ENCODE results near the gene FKBP6. TPM values are rescaled to one million over a fixed set of nuclear protein-coding genes. Genes with fewer than 3 reads are reported as not detected.
"Not testable (repeated sequence)": the region's sequence is repeated elsewhere in the genome, so short reads cannot be mapped to it uniquely, and the experiment has no call there.

Gene FKBP6
- total and polyA plus RNA-seq, 2 donors (not counting 1 experiment from before 2014, with no cell fraction given), result not detected

GRCh38 chr7:73303546-73303945 lies 24.4 kb upstream of the FKBP6 start:
- no peaks in the 10 kb centered on the region for H3K4me1 ChIP-seq (ENCODE audit: control insufficient read depth, extremely low read depth, insufficient read depth, low read length)
- H3K4me2 ChIP-seq (ENCODE audit: extremely low read depth, insufficient read depth, low read length), result no peak overlapping the region
- no peaks in the 10 kb centered on the region for H3K27me3 ChIP-seq (ENCODE audit: control insufficient read depth, insufficient read depth, low read length)
- no peak for TF ChIP-seq EZH2 (IDR thresholded peaks at IDR 0.05; ENCODE audit: low read length, missing control alignments)
- TF ChIP-seq, protein P1, sequence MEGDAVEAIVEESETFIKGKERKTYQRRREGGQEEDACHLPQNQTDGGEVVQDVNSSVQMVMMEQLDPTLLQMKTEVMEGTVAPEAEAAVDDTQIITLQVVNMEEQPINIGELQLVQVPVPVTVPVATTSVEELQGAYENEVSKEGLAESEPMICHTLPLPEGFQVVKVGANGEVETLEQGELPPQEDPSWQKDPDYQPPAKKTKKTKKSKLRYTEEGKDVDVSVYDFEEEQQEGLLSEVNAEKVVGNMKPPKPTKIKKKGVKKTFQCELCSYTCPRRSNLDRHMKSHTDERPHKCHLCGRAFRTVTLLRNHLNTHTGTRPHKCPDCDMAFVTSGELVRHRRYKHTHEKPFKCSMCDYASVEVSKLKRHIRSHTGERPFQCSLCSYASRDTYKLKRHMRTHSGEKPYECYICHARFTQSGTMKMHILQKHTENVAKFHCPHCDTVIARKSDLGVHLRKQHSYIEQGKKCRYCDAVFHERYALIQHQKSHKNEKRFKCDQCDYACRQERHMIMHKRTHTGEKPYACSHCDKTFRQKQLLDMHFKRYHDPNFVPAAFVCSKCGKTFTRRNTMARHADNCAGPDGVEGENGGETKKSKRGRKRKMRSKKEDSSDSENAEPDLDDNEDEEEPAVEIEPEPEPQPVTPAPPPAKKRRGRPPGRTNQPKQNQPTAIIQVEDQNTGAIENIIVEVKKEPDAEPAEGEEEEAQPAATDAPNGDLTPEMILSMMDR (conservative IDR thresholded peaks at IDR 0.05 in 1 of 2, IDR thresholded peaks at IDR 0.05 in 1 of 2; ENCODE audit: low read depth in 1 of 2, low read length in 2 of 2), result no peak
- no peak overlapping the region for H3K9ac ChIP-seq (ENCODE audit: insufficient read depth, low read length)
- H3K4me3 ChIP-seq (replicated peaks in 1 of 4; ENCODE audit: control extremely low read depth in 1 of 4, insufficient read depth in 1 of 4, low read depth in 3 of 4, low read length in 4 of 4), result no peak overlapping the region
- no peak for DNase-seq (ENCODE audit: low read depth in 2 of 2)
- no peak overlapping the region for H2AFZ ChIP-seq (ENCODE audit: low read length)
- no peaks in the 10 kb centered on the region for H4K20me1 ChIP-seq (ENCODE audit: control insufficient read depth, extremely low read depth, insufficient read depth, low read length)
- peaks cover 3% of the 10 kb centered on the region for H3K79me2 ChIP-seq (ENCODE audit: control insufficient read depth, insufficient read depth, low read length)
- no peak overlapping the region for H3K27ac ChIP-seq (ENCODE audit: insufficient read depth, low read length)
- no peaks in the 10 kb centered on the region for H3K9me3 ChIP-seq (ENCODE audit: control insufficient read depth, insufficient read depth, low read depth, low read length)
- no peaks in the 10 kb centered on the region for H3K36me3 ChIP-seq (ENCODE audit: control insufficient read depth, insufficient read depth, low read length)

DNA sequence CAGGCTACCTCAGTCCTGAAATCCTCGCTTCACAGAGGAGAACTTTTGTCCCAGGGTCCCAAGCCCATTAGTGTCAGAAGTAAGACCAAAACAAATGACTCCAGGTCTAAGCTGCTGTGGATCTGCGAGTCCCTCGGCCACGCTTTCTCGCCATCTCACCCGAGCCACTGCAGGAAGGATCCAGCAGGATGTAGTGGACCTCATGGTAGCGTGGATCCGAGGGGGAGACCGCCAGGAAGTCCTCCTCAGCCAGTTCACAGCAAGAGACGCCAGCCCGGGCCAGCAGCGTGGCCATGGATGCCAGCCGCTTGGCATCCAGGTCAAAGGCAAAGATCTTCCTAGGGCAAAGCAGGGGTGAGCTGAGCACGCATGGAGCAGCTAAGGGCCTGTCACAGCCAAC lies 23.9 kb upstream of the FKBP6 start:
- Histone ChIP-seq H3K4me1 (ENCODE audit: control insufficient read depth, extremely low read depth, insufficient read depth, low read length) (no peaks in the 10 kb centered on the region), H3K9ac (ENCODE audit: insufficient read depth, low read length) (no peak overlapping the region), H3K79me2 (ENCODE audit: control insufficient read depth, insufficient read depth, low read length) (peaks cover 3% of the 10 kb centered on the region), H3K27ac (ENCODE audit: insufficient read depth, low read length) (no peak overlapping the region), H2AFZ (ENCODE audit: low read length) (no peak overlapping the region), H3K9me3 (ENCODE audit: control insufficient read depth, insufficient read depth, low read depth, low read length) (no peaks in the 10 kb centered on the region), H3K27me3 (ENCODE audit: control insufficient read depth, insufficient read depth, low read length) (no peaks in the 10 kb centered on the region), H3K4me3 (replicated peaks in 1 of 4; ENCODE audit: control extremely low read depth in 1 of 4, insufficient read depth in 1 of 4, low read depth in 3 of 4, low read length in 4 of 4) (no peak overlapping the region), H3K4me2 (ENCODE audit: extremely low read depth, insufficient read depth, low read length) (no peak overlapping the region), H4K20me1 (ENCODE audit: control insufficient read depth, extremely low read depth, insufficient read depth, low read length) (no peaks in the 10 kb centered on the region), H3K36me3 (ENCODE audit: control insufficient read depth, insufficient read depth, low read length) (no peaks in the 10 kb centered on the region)
- DNase-seq (ENCODE audit: low read depth in 2 of 2), result no peak
- TF ChIP-seq, protein P1 (conservative IDR thresholded peaks at IDR 0.05 in 1 of 2, IDR thresholded peaks at IDR 0.05 in 1 of 2; ENCODE audit: low read depth in 1 of 2, low read length in 2 of 2), result no peak
- TF ChIP-seq EZH2 (IDR thresholded peaks at IDR 0.05; ENCODE audit: low read length, missing control alignments), result no peak

- DNase-seq (ENCODE audit: low read depth in 2 of 2); H3K27me3 ChIP-seq (ENCODE audit: control insufficient read depth, insufficient read depth, low read length); H3K4me2 ChIP-seq (ENCODE audit: extremely low read depth, insufficient read depth, low read length); H4K20me1 ChIP-seq (ENCODE audit: control insufficient read depth, extremely low read depth, insufficient read depth, low read length); H3K4me1 ChIP-seq (ENCODE audit: control insufficient read depth, extremely low read depth, insufficient read depth, low read length); H3K9me3 ChIP-seq (ENCODE audit: control insufficient read depth, insufficient read depth, low read depth, low read length); H3K27ac ChIP-seq (ENCODE audit: insufficient read depth, low read length); H3K9ac ChIP-seq (ENCODE audit: insufficient read depth, low read length); H2AFZ ChIP-seq (ENCODE audit: low read length); H3K36me3 ChIP-seq (ENCODE audit: control insufficient read depth, insufficient read depth, low read length); H3K79me2 ChIP-seq (ENCODE audit: control insufficient read depth, insufficient read depth, low read length); H3K4me3 ChIP-seq (replicated peaks in 1 of 4; ENCODE audit: control extremely low read depth in 1 of 4, insufficient read depth in 1 of 4, low read depth in 3 of 4, low read length in 4 of 4): not testable (repeated sequence)
Measured at GRCh38 chr7:73304612-73305387, 23.2 kb upstream of the FKBP6 start.
